NCI-H345 (cell line): ENCODE measurements around the gene ZHX3.

Experiments
- DNase-seq: peaks from one replicate; lab custom pipeline; 2025; lab: John Stamatoyannopoulos, UW

Gene ZHX3

GRCh38 chr20:41224281-41224680 is 93.2 kb downstream of the ZHX3 start:
- no peak for DNase-seq

- no peak for DNase-seq
Measured at GRCh38 chr20:41223112-41223511, 94.4 kb downstream of the ZHX3 start.

GRCh38 chr20:41222703-41223102 is 94.8 kb downstream of the ZHX3 start:
- no peak for DNase-seq

GRCh38 chr20:41222296-41222695 is 95.2 kb downstream of the ZHX3 start:
- DNase-seq: no peak

- no peak for DNase-seq
Measured at GRCh38 chr20:41221614-41222218, 95.8 kb downstream of the ZHX3 start.

GRCh38 chr20:41219824-41220223 is 97.7 kb downstream of the ZHX3 start:
- no peak for DNase-seq

GRCh38 chr20:41218466-41218865 is 99.1 kb downstream of the ZHX3 start:
- DNase-seq: no peak

GRCh38 chr20:41217422-41217821 is 100.1 kb downstream of the ZHX3 start:
- DNase-seq: no peak

GRCh38 chr20:41214666-41215065 is 102.9 kb downstream of the ZHX3 start:
- no peak for DNase-seq

GRCh38 chr20:41214202-41214601 is 103.3 kb downstream of the ZHX3 start:
- DNase-seq: no peak

- DNase-seq: peak; percentile 22
Measured at GRCh38 chr20:41213150-41213820, 104.2 kb downstream of the ZHX3 start.

GRCh38 chr20:41205313-41205712 is 112.2 kb downstream of the ZHX3 start:
- no peak for DNase-seq

- no peak for DNase-seq
Measured at GRCh38 chr20:41204304-41205265, 112.9 kb downstream of the ZHX3 start.

- DNase-seq: no peak
Measured at GRCh38 chr20:41203660-41204059, 113.9 kb downstream of the ZHX3 start.

- no peak for DNase-seq
Measured at GRCh38 chr20:41202426-41202825, 115.1 kb downstream of the ZHX3 start.

- DNase-seq: no peak
Measured at GRCh38 chr20:41201760-41202159, 115.8 kb downstream of the ZHX3 start.

GRCh38 chr20:41200446-41201202 is 116.9 kb downstream of the ZHX3 start:
- no peak for DNase-seq

GRCh38 chr20:41198443-41198842 is 119.1 kb downstream of the ZHX3 start:
- no peak for DNase-seq

- DNase-seq: no peak
Measured at GRCh38 chr20:41196653-41197225, 120.8 kb downstream of the ZHX3 start.

- DNase-seq: no peak
Measured at GRCh38 chr20:41192575-41192974, 125.0 kb downstream of the ZHX3 start.
